Trophoblast cell (in vitro differentiated cells and primary cell): Measurements from ENCODE around the gene PNPO.

ENCODE experiments used
- DNase-seq, 2 donors: peaks; one replicate each; pipeline ENCODE4 v3.0.0-alpha.2; 2016
- H2AFZ ChIP-seq: 2 replicates; pipeline ENCODE4 v1.6.1; 2013; ENCODE audit warnings: low read length, moderate library complexity, mild to moderate bottlenecking; ENCODE audit not compliant: insufficient read depth, poor library complexity
- H2AK5ac ChIP-seq: 2 replicates; pipeline ENCODE4 v1.6.1; 2013; ENCODE audit warnings: mild to moderate bottlenecking, low read length
- H2BK120ac ChIP-seq: 2 replicates; pipeline ENCODE4 v1.6.1; 2013; ENCODE audit warnings: low read length, mild to moderate bottlenecking, moderate library complexity; ENCODE audit not compliant: insufficient read depth, poor library complexity
- H2BK12ac ChIP-seq: 2 replicates; pipeline ENCODE4 v1.6.1; 2013; ENCODE audit warnings: mild to moderate bottlenecking, low read length, moderate library complexity
- H2BK5ac ChIP-seq: 2 replicates; pipeline ENCODE4 v1.6.1; 2013; ENCODE audit warnings: low read length, low read depth, moderate library complexity, mild to moderate bottlenecking; ENCODE audit not compliant: poor library complexity
- H3K14ac ChIP-seq: 2 replicates; pipeline ENCODE4 v1.6.1; 2013; ENCODE audit warnings: mild to moderate bottlenecking, low read length
- H3K18ac ChIP-seq: 2 replicates; pipeline ENCODE4 v1.6.1; 2013; ENCODE audit warnings: mild to moderate bottlenecking, low read length
- H3K23ac ChIP-seq: 2 replicates; pipeline ENCODE4 v1.6.1; 2013; ENCODE audit warnings: low read length
- H3K27ac ChIP-seq: 2 replicates; pipeline ENCODE4 v1.5.1; 2013; ENCODE audit warnings: low read depth, mild to moderate bottlenecking, inconsistent platforms, low read length, moderate library complexity
- H3K27me3 ChIP-seq: 2 replicates; pipeline ENCODE4 v1.6.1; 2013; ENCODE audit warnings: inconsistent platforms, mild to moderate bottlenecking, low read length, moderate library complexity; ENCODE audit not compliant: insufficient read depth
- H3K36me3 ChIP-seq, 2 experiments: 1 replicate in 1 of 2; 2 replicates in 1 of 2; pipeline ENCODE4 v1.6.1; 2013; ENCODE audit warnings: low read length in 2 of 2, mild to moderate bottlenecking in 2 of 2, moderate library complexity in 1 of 2; ENCODE audit not compliant: insufficient read depth in 2 of 2, control insufficient read depth in 1 of 2
- H3K4ac ChIP-seq: 2 replicates; pipeline ENCODE4 v1.6.1; 2013; ENCODE audit warnings: low read depth, mild to moderate bottlenecking, low read length, moderate library complexity
- H3K4me1 ChIP-seq, 2 experiments: 1 replicate in 1 of 2; 2 replicates in 1 of 2; pipeline ENCODE4 v1.6.1; 2013; ENCODE audit warnings: low read length in 2 of 2, mild to moderate bottlenecking in 2 of 2, moderate library complexity in 1 of 2; ENCODE audit not compliant: insufficient read depth in 2 of 2, control insufficient read depth in 1 of 2
- H3K4me2 ChIP-seq: 2 replicates; pipeline ENCODE4 v1.6.1; 2013; ENCODE audit warnings: inconsistent platforms, mild to moderate bottlenecking, low read length, moderate library complexity
- H3K4me3 ChIP-seq: 2 replicates; pipeline ENCODE4 v1.5.1; 2013; ENCODE audit warnings: mild to moderate bottlenecking, low read depth, low read length, inconsistent platforms
- H3K79me1 ChIP-seq: one replicate; pipeline ENCODE4 v1.6.1; 2013; ENCODE audit warnings: low read length
- H3K79me2 ChIP-seq: 2 replicates; pipeline ENCODE4 v1.6.1; 2013; ENCODE audit warnings: low read length, mild to moderate bottlenecking; ENCODE audit not compliant: control insufficient read depth, insufficient read depth, poor library complexity
- H3K9ac ChIP-seq: 2 replicates; pipeline ENCODE4 v1.6.1; 2013; ENCODE audit warnings: mild to moderate bottlenecking, low read length
- H3K9me3 ChIP-seq: 2 replicates; pipeline ENCODE4 v1.6.1; 2013; ENCODE audit warnings: low read depth, mild to moderate bottlenecking, control low read depth, inconsistent platforms, low read length; ENCODE audit not compliant: insufficient read depth
- H4K12ac ChIP-seq: 2 replicates; pipeline ENCODE4 v1.6.1; 2013; ENCODE audit warnings: low read depth, mild to moderate bottlenecking, low read length, moderate library complexity
- H4K8ac ChIP-seq: 2 replicates; pipeline ENCODE4 v1.6.1; 2013; ENCODE audit warnings: low read depth, mild to moderate bottlenecking, low read length, moderate library complexity
- H4K91ac ChIP-seq: one replicate; pipeline ENCODE4 v1.6.1; 2013; ENCODE audit warnings: low read depth, mild to moderate bottlenecking, low read length, moderate library complexity
- WGBS: extraction: QIAGEN DNeasy Blood & Tissue Kit; methylation state at CpG from one replicate; pipeline ENCODE4 v1.1.7; 2013; ENCODE audit warnings: missing lambda C conversion rate; ENCODE audit not compliant: insufficient read length, insufficient coverage; ENCODE audit errors: extremely low coverage; 5-methylcytosine and 5-hydroxymethylcytosine counted together

The PNPO gene

GRCh38 chr17:47982645-47983390, 41.4 kb downstream of the PNPO start:
- no peak overlapping the region for H3K4ac ChIP-seq
- H4K8ac ChIP-seq: no peak overlapping the region
- no peak overlapping the region for H2BK12ac ChIP-seq
- H3K27ac ChIP-seq: no peak overlapping the region
- H2AFZ ChIP-seq: no peak overlapping the region
- H2BK5ac ChIP-seq: no peak overlapping the region
- no peak overlapping the region for H3K4me2 ChIP-seq
- H4K91ac ChIP-seq: no peak overlapping the region
- H3K79me2 ChIP-seq: no peaks in the 10 kb centered on the region
- no CpG with 5 or more reads among the region's 9 CpGs for WGBS
- no peak overlapping the region for H3K23ac ChIP-seq
- peaks cover 36 to 44% of the 10 kb centered on the region in 2 experiments for H3K36me3 ChIP-seq
- H3K27me3 ChIP-seq: no peaks in the 10 kb centered on the region
- no peak overlapping the region for H3K9ac ChIP-seq
- H3K79me1 ChIP-seq: no peaks in the 10 kb centered on the region
- no peak overlapping the region for H3K18ac ChIP-seq
- H4K12ac ChIP-seq: no peak overlapping the region
- DNase-seq: no peak
- no peak overlapping the region for H3K14ac ChIP-seq
- H3K4me1 ChIP-seq: no peaks in the 10 kb centered on the region
- no peak overlapping the region for H2BK120ac ChIP-seq
- H3K4me3 ChIP-seq: no peak overlapping the region
- peaks cover 3% of the 10 kb centered on the region for H3K9me3 ChIP-seq
- H2AK5ac ChIP-seq: no peak overlapping the region

GRCh38 chr17:47983492-47984223, 42.3 kb downstream of the PNPO start:
- no peaks in the 10 kb centered on the region for H3K4me1 ChIP-seq
- H3K23ac ChIP-seq: no peak overlapping the region
- no peak overlapping the region for H3K27ac ChIP-seq
- no peak for DNase-seq
- no peaks in the 10 kb centered on the region for H3K79me1 ChIP-seq
- peaks cover 35 to 42% of the 10 kb centered on the region in 2 experiments for H3K36me3 ChIP-seq
- no peak overlapping the region for H3K14ac ChIP-seq
- H3K79me2 ChIP-seq: no peaks in the 10 kb centered on the region
- H3K18ac ChIP-seq: no peak overlapping the region
- peaks cover 3% of the 10 kb centered on the region for H3K9me3 ChIP-seq
- no peak overlapping the region for H4K91ac ChIP-seq
- no peak overlapping the region for H3K4me3 ChIP-seq
- no peak overlapping the region for H4K8ac ChIP-seq
- H3K4ac ChIP-seq: no peak overlapping the region
- no peak overlapping the region for H2BK5ac ChIP-seq
- no peaks in the 10 kb centered on the region for H3K27me3 ChIP-seq
- no peak overlapping the region for H3K9ac ChIP-seq
- H2AFZ ChIP-seq: no peak overlapping the region
- no peak overlapping the region for H4K12ac ChIP-seq
- WGBS: no CpG with 5 or more reads among the region's 11 CpGs
- H2AK5ac ChIP-seq: no peak overlapping the region
- H2BK120ac ChIP-seq: no peak overlapping the region
- H2BK12ac ChIP-seq: no peak overlapping the region
- H3K4me2 ChIP-seq: no peak overlapping the region

- Histone ChIP-seq H3K27me3 (no peaks in the 10 kb centered on the region), H3K9ac (no peak overlapping the region), H3K9me3 (peaks cover 5% of the 10 kb centered on the region), H3K27ac (no peak overlapping the region), H3K4me3 (no peak overlapping the region), H2AK5ac (no peak overlapping the region), H2BK12ac (no peak overlapping the region), H3K14ac (no peak overlapping the region), H4K12ac (no peak overlapping the region), H3K4ac (no peak overlapping the region), H3K36me3 (peaks cover 15 to 17% of the 10 kb centered on the region in 2 experiments), H2BK5ac (no peak overlapping the region), H3K79me2 (no peaks in the 10 kb centered on the region), H2AFZ (no peak overlapping the region), H3K79me1 (no peaks in the 10 kb centered on the region), H3K4me2 (no peak overlapping the region), H4K91ac (no peak overlapping the region), H3K23ac (no peak overlapping the region), H3K18ac (no peak overlapping the region), H3K4me1 (peaks cover 6 to 7% of the 10 kb centered on the region in 2 experiments), H4K8ac (no peak overlapping the region), H2BK120ac (no peak overlapping the region)
- no CpG with 5 or more reads among the region's 5 CpGs for WGBS
- DNase-seq: no peak
Observed at GRCh38 chr17:47986520-47986919, 45.1 kb downstream of the PNPO start.

- no peak overlapping the region for H3K23ac ChIP-seq
- H3K4me2 ChIP-seq: no peak overlapping the region
- H3K4ac ChIP-seq: no peak overlapping the region
- no peak for DNase-seq
- no peaks in the 10 kb centered on the region for H3K79me1 ChIP-seq
- H4K12ac ChIP-seq: no peak overlapping the region
- H3K18ac ChIP-seq: no peak overlapping the region
- no peak overlapping the region for H2BK12ac ChIP-seq
- no peak overlapping the region for H2BK120ac ChIP-seq
- WGBS: no CpG with 5 or more reads among the region's 17 CpGs
- H3K36me3 ChIP-seq: peaks cover 8 to 9% of the 10 kb centered on the region in 2 experiments
- H3K9me3 ChIP-seq: peaks cover 5% of the 10 kb centered on the region
- no peaks in the 10 kb centered on the region for H3K79me2 ChIP-seq
- H3K4me3 ChIP-seq: no peak overlapping the region
- no peak overlapping the region for H3K27ac ChIP-seq
- H4K91ac ChIP-seq: no peak overlapping the region
- no peak overlapping the region for H2BK5ac ChIP-seq
- no peak overlapping the region for H3K9ac ChIP-seq
- no peak overlapping the region for H2AFZ ChIP-seq
- no peak overlapping the region for H3K14ac ChIP-seq
- H3K4me1 ChIP-seq: peaks cover 6 to 7% of the 10 kb centered on the region in 2 experiments
- H3K27me3 ChIP-seq: no peaks in the 10 kb centered on the region
- no peak overlapping the region for H2AK5ac ChIP-seq
- no peak overlapping the region for H4K8ac ChIP-seq
Observed at GRCh38 chr17:47987240-47987835, 46.0 kb downstream of the PNPO start.
